Endothelial cell of umbilical vein (primary cell): ENCODE measurements around the gene BRSK2. TPM values are rescaled to one million over a fixed set of nuclear protein-coding genes. Genes with fewer than 3 reads are reported as not detected.

Experiments
- BruUV-seq: library from RNA; stranded (reverse); fragments of 400-500 nt; replicated peaks from 2 replicates; lab custom pipeline; 2021; lab: Mats Ljungman, UMichigan
- CTCF ChIA-PET: fragments of 300-600, 350-600 bp; sonication (Branson Sonifier 250); formaldehyde crosslinking; loops from one replicate; lab custom pipeline; 2021; ENCODE audit warnings: antibody characterized with exemption, inconsistent platforms; lab: Charles Lee
- POLR2A ChIA-PET: fragments of 300-600, 350-600 bp; sonication (Branson Sonifier 250); formaldehyde crosslinking; loops from one replicate; lab custom pipeline; 2021; ENCODE audit warnings: antibody characterized with exemption, inconsistent platforms; lab: Charles Lee
- DNase-seq: peaks from one replicate; pipeline ENCODE4 v3.0.0-alpha.2; 2011; ENCODE audit warnings: low read depth, low spot score
- FAIRE-seq: peaks from 2 replicates; lab custom pipeline; 2011; peaks lifted over from hg19 to GRCh38; lab: Jason Lieb, UNC
- H2AFZ ChIP-seq: 2 replicates; pipeline ENCODE4 v1.6.0; 2012; ENCODE audit warnings: low read depth, low read length, control low read depth, inconsistent platforms
- H3K27ac ChIP-seq: 2 replicates; pipeline ENCODE4 v1.5.1; 2011; ENCODE audit warnings: low read depth, mild to moderate bottlenecking, control low read depth, low read length, moderate library complexity; ENCODE audit not compliant: insufficient read depth
- H3K27me3 ChIP-seq, 2 experiments: 2 replicates each; pipeline versions ENCODE4 v1.6.0 to v1.6.1; 2011; ENCODE audit warnings: low read length in 2 of 2, mixed read lengths in 1 of 2; ENCODE audit not compliant: control insufficient read depth in 2 of 2, insufficient read depth in 2 of 2
- H3K36me3 ChIP-seq, 2 experiments: 2 replicates in 1 of 2; 3 replicates in 1 of 2; pipeline ENCODE4 v1.5.1; 2011; ENCODE audit warnings: low read length in 2 of 2, mild to moderate bottlenecking in 1 of 2, moderate library complexity in 1 of 2; ENCODE audit not compliant: control insufficient read depth in 2 of 2, insufficient read depth in 2 of 2; ENCODE audit errors: extremely low read depth in 1 of 2
- H3K4me1 ChIP-seq: 3 replicates; pipeline ENCODE4 v1.5.1; 2011; ENCODE audit warnings: mild to moderate bottlenecking, low read length; ENCODE audit not compliant: control insufficient read depth, insufficient read depth; ENCODE audit errors: extremely low read depth
- H3K4me2 ChIP-seq: 2 replicates; pipeline ENCODE4 v1.6.1; 2011; ENCODE audit warnings: low read length, control low read depth, mixed read lengths; ENCODE audit not compliant: insufficient read depth
- H3K4me3 ChIP-seq, 3 experiments: fragments of 200-600 bp in 1 of 3; sonication (generic), shearing (Covaris generic) in 1 of 3; replicated peaks in 1 of 3; 2 replicates each; pipeline ENCODE4 v1.5.1; 2011 to 2016; ENCODE audit warnings: control low read depth in 3 of 3, low read length in 3 of 3, mild to moderate bottlenecking in 2 of 3, inconsistent platforms in 1 of 3, low read depth in 1 of 3, moderate library complexity in 1 of 3; ENCODE audit not compliant: insufficient read depth in 1 of 3
- H3K79me2 ChIP-seq: 2 replicates; pipeline ENCODE4 v1.6.0; 2012; ENCODE audit warnings: low read length, inconsistent platforms; ENCODE audit not compliant: control insufficient read depth, insufficient read depth
- H3K9ac ChIP-seq: replicated peaks from 2 replicates; pipeline ENCODE3; 2011; ENCODE audit warnings: low read length, control low read depth; ENCODE audit not compliant: insufficient read depth; ENCODE audit errors: extremely low read depth
- H3K9me1 ChIP-seq: replicated peaks from 3 replicates; pipeline ENCODE4 v1.6.0; 2011; ENCODE audit warnings: mild to moderate bottlenecking, low read length; ENCODE audit not compliant: control insufficient read depth, insufficient read depth; ENCODE audit errors: extremely low read depth
- H3K9me3 ChIP-seq: replicated peaks from 2 replicates; pipeline ENCODE4 v1.5.1; 2012; ENCODE audit warnings: low read length, inconsistent platforms; ENCODE audit not compliant: control insufficient read depth, insufficient read depth
- H4K20me1 ChIP-seq: replicated peaks from 2 replicates; pipeline ENCODE3; 2011; ENCODE audit warnings: mild to moderate bottlenecking, low read length; ENCODE audit not compliant: control insufficient read depth, insufficient read depth; ENCODE audit errors: extremely low read depth
- EZH2 ChIP-seq: IDR thresholded peaks from 2 replicates; pipeline ENCODE4 v1.6.1; 2012; ENCODE audit warnings: borderline replicate concordance, low read depth, mild to moderate bottlenecking, moderate library complexity, low read length, inconsistent platforms; ENCODE audit not compliant: severe bottlenecking
- FOS ChIP-seq: IDR thresholded peaks from 2 replicates; pipeline ENCODE4 v1.6.1; 2011; ENCODE audit warnings: mild to moderate bottlenecking, low read length, moderate library complexity, borderline replicate concordance; ENCODE audit not compliant: insufficient read depth
- GATA2 ChIP-seq: IDR thresholded peaks from 2 replicates; pipeline ENCODE4 v1.7.0; 2011; ENCODE audit warnings: low read depth, mild to moderate bottlenecking, moderate library complexity, mixed read lengths, low read length; ENCODE audit not compliant: insufficient read length, insufficient read depth
- JUN ChIP-seq: IDR thresholded peaks from 2 replicates; pipeline ENCODE4 v1.6.1; 2011; ENCODE audit warnings: borderline replicate concordance, low read depth; ENCODE audit not compliant: insufficient read length, insufficient read depth
- MYC ChIP-seq: IDR thresholded peaks from one replicate; pipeline ENCODE4 v1.6.1; 2011; ENCODE audit warnings: mild to moderate bottlenecking, low read depth, low read length
- POLR2A ChIP-seq: IDR thresholded peaks from 2 replicates; pipeline ENCODE4 v1.6.1; 2012; ENCODE audit warnings: low read depth, mild to moderate bottlenecking, control low read depth, low read length
- POLR2AphosphoS5 ChIP-seq: IDR thresholded peaks from 2 replicates; pipeline ENCODE4 v1.6.1; 2012; ENCODE audit warnings: low read depth, mild to moderate bottlenecking, control low read depth, low read length, moderate library complexity; ENCODE audit not compliant: insufficient read depth
- dilution Hi-C: fragments of 300-500 bp; cut with MboI; formaldehyde crosslinking; loops from one replicate; pipeline ENCODE4 v1.15.0; 2019; ENCODE audit warnings: low sequenced_read_pairs; ENCODE audit not compliant: extremely low pct_ligation_motif_present
- intact Hi-C: fragments of 100-400 bp; cut with micrococcal nuclease; formaldehyde crosslinking; loops from one replicate; pipeline ENCODE4 v1.10.0; 2022
- polyA plus RNA-seq, 4 experiments: library from polyadenylated mRNA; depleted of rRNA in 3 of 4; stranded (reverse) in 3 of 4; unstranded in 1 of 4; fragments of >200 nt; gene quantifications; 2 replicates each; pipeline versions ENCODE4 v1.2.1 to v1.2.3, GENCODE V29; 2011 to 2012; ENCODE audit warnings: missing spikeins in 1 of 4
- total RNA-seq: library from RNA; stranded (reverse); gene quantifications from 2 replicates; pipeline ENCODE4 v1.2.3, GENCODE V29; 2021
- TF ChIP-seq, protein P1 (sequence below): IDR thresholded peaks from 2 replicates; pipeline ENCODE4 v1.6.1; 2011; ENCODE audit not compliant: insufficient read depth, insufficient read length
- TF ChIP-seq, protein P2 (sequence below), 2 donors: IDR thresholded peaks; 1 replicate in 1 of 2; 2 replicates in 1 of 2; pipeline ENCODE4 v1.5.1; 2011; ENCODE audit warnings: low read length in 2 of 2, mild to moderate bottlenecking in 2 of 2, moderate library complexity in 2 of 2, control low read depth in 1 of 2, inconsistent platforms in 1 of 2, low read depth in 1 of 2; ENCODE audit not compliant: insufficient read depth in 1 of 2; ENCODE audit errors: extremely low read depth in 1 of 2

The BRSK2 gene
- total and polyA plus RNA-seq, 2 donors (not counting 3 experiments of a cell fraction or from before 2014, with no cell fraction given) = 0.08 to 0.20 TPM

DNA sequence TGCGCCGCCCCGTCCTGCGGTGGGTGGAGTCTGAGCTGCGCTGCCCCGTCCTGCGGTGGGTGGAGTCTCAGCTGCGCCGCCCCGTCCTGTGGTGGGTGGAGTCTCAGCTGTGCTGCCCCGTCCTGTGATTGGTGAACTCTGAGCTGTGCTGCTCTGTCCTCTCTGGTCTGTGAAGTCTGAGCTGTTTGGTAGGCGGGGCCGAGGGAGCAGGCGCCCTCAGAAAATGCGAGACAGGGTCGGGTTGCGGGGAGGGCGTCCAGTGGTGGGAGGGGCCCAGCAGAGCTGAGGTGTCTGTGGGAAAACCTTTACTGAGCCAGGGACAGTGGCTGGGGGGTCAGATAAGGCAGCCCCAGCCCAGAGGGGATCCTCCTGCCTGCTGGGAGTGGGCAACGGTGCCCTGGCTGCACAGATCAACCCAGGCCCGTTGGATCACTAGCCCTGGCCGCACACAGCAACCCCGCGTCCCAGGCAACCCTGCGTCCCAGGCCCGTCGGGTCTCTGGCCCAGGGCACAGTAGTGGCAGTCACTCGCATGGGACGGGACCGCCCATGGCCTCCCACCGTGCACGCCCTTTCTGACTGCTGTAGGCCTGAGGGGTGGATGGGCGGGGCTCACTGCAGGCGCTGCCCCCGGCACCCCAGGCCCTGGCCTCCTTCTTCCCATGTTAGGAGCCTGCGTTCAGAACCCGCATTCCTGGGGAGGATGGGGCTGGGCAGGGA, 22.8 kb downstream of the BRSK2 start:
- no peaks in the 10 kb centered on the region for H4K20me1 ChIP-seq
- no peak overlapping the region for H3K27ac ChIP-seq
- TF ChIP-seq JUN (no peak), GATA2 (no peak), POLR2AphosphoS5 (no peak), POLR2A (no peak), EZH2 (no peak), FOS (no peak), MYC (no peak)
- TF ChIP-seq, protein P1, sequence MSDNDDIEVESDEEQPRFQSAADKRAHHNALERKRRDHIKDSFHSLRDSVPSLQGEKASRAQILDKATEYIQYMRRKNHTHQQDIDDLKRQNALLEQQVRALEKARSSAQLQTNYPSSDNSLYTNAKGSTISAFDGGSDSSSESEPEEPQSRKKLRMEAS = no peak
- TF ChIP-seq, protein P2, sequence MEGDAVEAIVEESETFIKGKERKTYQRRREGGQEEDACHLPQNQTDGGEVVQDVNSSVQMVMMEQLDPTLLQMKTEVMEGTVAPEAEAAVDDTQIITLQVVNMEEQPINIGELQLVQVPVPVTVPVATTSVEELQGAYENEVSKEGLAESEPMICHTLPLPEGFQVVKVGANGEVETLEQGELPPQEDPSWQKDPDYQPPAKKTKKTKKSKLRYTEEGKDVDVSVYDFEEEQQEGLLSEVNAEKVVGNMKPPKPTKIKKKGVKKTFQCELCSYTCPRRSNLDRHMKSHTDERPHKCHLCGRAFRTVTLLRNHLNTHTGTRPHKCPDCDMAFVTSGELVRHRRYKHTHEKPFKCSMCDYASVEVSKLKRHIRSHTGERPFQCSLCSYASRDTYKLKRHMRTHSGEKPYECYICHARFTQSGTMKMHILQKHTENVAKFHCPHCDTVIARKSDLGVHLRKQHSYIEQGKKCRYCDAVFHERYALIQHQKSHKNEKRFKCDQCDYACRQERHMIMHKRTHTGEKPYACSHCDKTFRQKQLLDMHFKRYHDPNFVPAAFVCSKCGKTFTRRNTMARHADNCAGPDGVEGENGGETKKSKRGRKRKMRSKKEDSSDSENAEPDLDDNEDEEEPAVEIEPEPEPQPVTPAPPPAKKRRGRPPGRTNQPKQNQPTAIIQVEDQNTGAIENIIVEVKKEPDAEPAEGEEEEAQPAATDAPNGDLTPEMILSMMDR (IDR thresholded peaks at IDR 0.05; ENCODE audit: extremely low read depth in 1 of 2, insufficient read depth in 1 of 2, low read depth in 1 of 2, low read length in 2 of 2) = no peak
- no peaks in the 10 kb centered on the region for H3K4me1 ChIP-seq
- H3K27me3 ChIP-seq = no peaks in the 10 kb centered on the region
- no peak overlapping the region for H3K4me3 ChIP-seq
- no peak for FAIRE-seq
- dilution Hi-C loops = no loop called here
- H3K79me2 ChIP-seq = no peaks in the 10 kb centered on the region
- intact Hi-C loops = no loop called here
- ChIA-PET POLR2A (no interaction called here), CTCF (no interaction called here)
- H3K36me3 ChIP-seq = no peaks in the 10 kb centered on the region
- H3K4me2 ChIP-seq = no peak overlapping the region
- DNase-seq = no peak
- no peaks in the 10 kb centered on the region for H3K9me1 ChIP-seq
- H2AFZ ChIP-seq = no peak overlapping the region
- no TSS peak for BruUV-seq
- H3K9ac ChIP-seq = no peak overlapping the region
- no peaks in the 10 kb centered on the region for H3K9me3 ChIP-seq
